ENCODE results near the gene HLA-DRB5.

GRCh38 chr6:32522302-32523047 lies 7.6 kb downstream of the HLA-DRB5 start:
- TF ChIP-seq POLR2AphosphoS5 (IDR thresholded peaks at IDR 0.05; ENCODE audit: low read depth, low read length) (no peak), POLR2A (IDR thresholded peaks at IDR 0.05; ENCODE audit: low read depth, low read length) (no peak)
